HL-60/S4 treated with phorbol 12-myristate 13-acetate at 8.2 ng/mL for 4 days and 3 days (cell line): ENCODE results near the gene RPH3AL.

ENCODE experiments used
- in situ Hi-C: fragments of 300-500 bp; cut with MboI; formaldehyde crosslinking; loops from 2 replicates; pipeline ENCODE4 v1.15.0; 2022; ENCODE audit warnings: low sequenced_read_pairs

The RPH3AL gene

DNA sequence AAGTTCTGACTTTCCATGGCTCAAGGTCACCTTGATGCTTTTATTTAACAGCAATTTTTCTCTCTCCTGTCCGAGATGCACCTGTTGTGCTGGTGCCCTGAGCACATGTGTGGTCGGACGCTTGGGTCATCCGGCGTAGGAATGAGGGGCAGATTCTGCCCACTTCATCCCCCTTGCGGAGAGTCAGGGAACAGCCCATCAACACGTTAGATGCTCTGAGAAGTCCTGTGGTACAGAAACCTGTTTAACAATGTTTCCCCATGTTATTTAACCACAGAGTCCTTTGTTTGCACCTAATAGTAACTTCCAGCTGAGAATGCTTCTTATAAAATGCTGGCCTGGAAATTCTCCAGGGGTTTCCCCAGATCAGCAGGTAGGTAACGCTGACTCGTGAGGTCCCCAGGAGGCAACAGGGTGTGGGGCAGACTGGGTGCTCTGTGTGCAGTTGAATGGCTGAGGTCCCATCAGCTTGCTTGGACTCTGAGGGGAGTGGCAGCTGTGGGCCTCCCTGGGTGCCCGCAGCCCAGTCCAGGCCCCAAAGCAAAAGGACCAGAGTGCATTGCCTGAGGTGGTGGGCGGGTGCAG is 189.0 kb downstream of the RPH3AL start:
- in situ Hi-C loops, result no loop called here

DNA sequence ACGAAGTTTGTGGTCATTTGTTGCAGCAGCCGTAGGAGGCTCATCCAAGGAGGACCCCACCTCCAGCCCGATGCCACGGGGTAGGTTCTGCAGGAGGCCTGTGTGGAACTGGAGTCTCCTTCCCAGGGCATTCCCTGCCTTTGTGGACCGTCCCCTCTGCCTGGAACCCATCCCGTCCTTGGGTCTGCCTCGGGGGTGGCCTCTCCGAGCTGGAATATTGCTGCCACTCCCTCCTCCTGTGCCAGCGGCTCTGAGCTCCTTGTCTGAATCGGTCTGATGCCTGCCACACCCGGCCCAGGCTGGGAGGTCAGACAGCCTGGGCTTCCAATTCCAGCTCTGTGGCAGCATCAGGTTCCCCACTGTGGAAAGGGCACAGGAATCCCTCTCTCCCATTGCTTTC is 189.9 kb downstream of the RPH3AL start:
- in situ Hi-C loops, result no loop called here
